ENCODE measurements around the gene PRICKLE4.

PRICKLE4 gene

DNA sequence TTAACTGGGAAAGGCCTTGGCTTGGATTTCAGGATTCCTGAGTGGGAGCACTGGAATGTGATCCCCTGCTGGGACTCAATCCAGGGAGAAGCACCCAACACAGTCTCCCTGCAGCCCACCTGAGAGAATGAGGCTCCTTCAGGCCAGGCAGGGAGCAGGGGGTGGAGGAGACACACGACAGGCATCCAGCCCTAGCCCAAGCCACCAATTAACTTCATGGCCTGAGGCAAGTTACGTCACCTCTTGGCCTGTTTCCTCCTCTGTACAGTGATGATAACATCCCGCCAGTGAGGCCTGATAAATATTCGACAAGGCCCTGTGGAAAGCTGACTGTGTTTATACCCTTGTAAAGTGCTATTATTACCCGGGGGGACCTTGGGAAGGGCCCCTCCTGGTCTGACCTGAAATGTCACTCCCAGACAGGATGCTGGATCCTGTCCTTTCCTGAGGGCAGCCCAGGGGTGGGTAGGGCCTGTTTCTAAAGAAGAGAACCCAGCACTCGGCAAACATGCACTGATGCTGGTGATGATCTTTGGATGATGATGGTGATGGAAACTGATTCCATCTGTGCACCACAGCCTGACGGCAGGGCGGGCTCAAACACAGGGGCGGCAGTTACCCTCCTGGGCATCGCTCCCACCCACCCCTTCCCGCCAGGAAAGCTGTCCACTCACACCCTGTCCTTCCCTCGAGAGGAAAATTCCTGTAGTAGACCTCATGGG, 13.3 kb upstream of the PRICKLE4 start:
- no peak overlapping the region for H3K27ac ChIP-seq
- peaks cover 33% of the 10 kb centered on the region for H3K36me3 ChIP-seq
- H3K27me3 ChIP-seq = no peaks in the 10 kb centered on the region
- H3K9me3 ChIP-seq = no peaks in the 10 kb centered on the region
- TF ChIP-seq, protein P1, sequence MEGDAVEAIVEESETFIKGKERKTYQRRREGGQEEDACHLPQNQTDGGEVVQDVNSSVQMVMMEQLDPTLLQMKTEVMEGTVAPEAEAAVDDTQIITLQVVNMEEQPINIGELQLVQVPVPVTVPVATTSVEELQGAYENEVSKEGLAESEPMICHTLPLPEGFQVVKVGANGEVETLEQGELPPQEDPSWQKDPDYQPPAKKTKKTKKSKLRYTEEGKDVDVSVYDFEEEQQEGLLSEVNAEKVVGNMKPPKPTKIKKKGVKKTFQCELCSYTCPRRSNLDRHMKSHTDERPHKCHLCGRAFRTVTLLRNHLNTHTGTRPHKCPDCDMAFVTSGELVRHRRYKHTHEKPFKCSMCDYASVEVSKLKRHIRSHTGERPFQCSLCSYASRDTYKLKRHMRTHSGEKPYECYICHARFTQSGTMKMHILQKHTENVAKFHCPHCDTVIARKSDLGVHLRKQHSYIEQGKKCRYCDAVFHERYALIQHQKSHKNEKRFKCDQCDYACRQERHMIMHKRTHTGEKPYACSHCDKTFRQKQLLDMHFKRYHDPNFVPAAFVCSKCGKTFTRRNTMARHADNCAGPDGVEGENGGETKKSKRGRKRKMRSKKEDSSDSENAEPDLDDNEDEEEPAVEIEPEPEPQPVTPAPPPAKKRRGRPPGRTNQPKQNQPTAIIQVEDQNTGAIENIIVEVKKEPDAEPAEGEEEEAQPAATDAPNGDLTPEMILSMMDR (IDR thresholded peaks at IDR 0.05) = no peak
- H3K4me3 ChIP-seq (ENCODE audit: low read depth in 1 of 2, low read length in 1 of 2) = no peak overlapping the region
- no peaks in the 10 kb centered on the region for H3K4me1 ChIP-seq (ENCODE audit: control insufficient read depth in 1 of 2, insufficient read depth in 1 of 2, low read depth in 1 of 2, low read length in 1 of 2)

GRCh38 chr6:41768545-41769308, 11.9 kb upstream of the PRICKLE4 start:
- H3K9me3 ChIP-seq = no peaks in the 10 kb centered on the region
- no peak overlapping the region for H3K27ac ChIP-seq
- peaks cover 46% of the 10 kb centered on the region for H3K36me3 ChIP-seq
- H3K4me1 ChIP-seq (ENCODE audit: control insufficient read depth in 1 of 2, insufficient read depth in 1 of 2, low read depth in 1 of 2, low read length in 1 of 2) = no peaks in the 10 kb centered on the region
- no peak overlapping the region for H3K4me3 ChIP-seq (ENCODE audit: low read depth in 1 of 2, low read length in 1 of 2)
- TF ChIP-seq, protein P1 (IDR thresholded peaks at IDR 0.05) = no peak
- H3K27me3 ChIP-seq = no peaks in the 10 kb centered on the region

DNA sequence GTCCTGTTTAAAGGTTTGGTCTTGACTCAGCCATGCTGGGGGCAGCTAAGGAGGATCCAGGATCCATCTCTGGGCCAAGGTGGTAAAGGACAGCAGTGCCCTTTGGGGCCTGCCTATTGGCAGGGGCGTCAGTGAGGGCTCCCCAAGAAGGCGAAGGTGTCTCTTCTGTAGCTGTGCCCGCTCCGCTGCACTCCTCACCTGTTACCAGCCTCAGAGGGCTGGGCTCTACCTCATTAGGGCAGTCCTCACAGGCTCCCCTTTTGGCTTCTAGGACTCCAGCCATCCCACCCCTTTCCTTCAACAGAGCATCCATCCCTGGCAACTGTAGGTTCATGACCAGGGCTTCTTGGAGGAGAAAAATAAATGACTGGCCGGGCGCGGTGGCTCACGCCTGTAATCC, 11.2 kb upstream of the PRICKLE4 start:
- no peaks in the 10 kb centered on the region for H3K27me3 ChIP-seq
- TF ChIP-seq, protein P1 (IDR thresholded peaks at IDR 0.05) = no peak
- H3K4me1 ChIP-seq (ENCODE audit: control insufficient read depth in 1 of 2, insufficient read depth in 1 of 2, low read depth in 1 of 2, low read length in 1 of 2) = no peaks in the 10 kb centered on the region
- H3K27ac ChIP-seq = no peak overlapping the region
- no peaks in the 10 kb centered on the region for H3K9me3 ChIP-seq
- H3K4me3 ChIP-seq (ENCODE audit: low read depth in 1 of 2, low read length in 1 of 2) = no peak overlapping the region
- H3K36me3 ChIP-seq = peaks cover 53% of the 10 kb centered on the region

- H3K36me3 ChIP-seq = peaks cover 64% of the 10 kb centered on the region
- no peak overlapping the region for H3K4me3 ChIP-seq (ENCODE audit: low read depth in 1 of 2, low read length in 1 of 2)
- TF ChIP-seq, protein P1 (IDR thresholded peaks at IDR 0.05) = no peak
- H3K27me3 ChIP-seq = no peaks in the 10 kb centered on the region
- H3K27ac ChIP-seq = no peak overlapping the region
- no peaks in the 10 kb centered on the region for H3K9me3 ChIP-seq
- no peaks in the 10 kb centered on the region for H3K4me1 ChIP-seq (ENCODE audit: control insufficient read depth in 1 of 2, insufficient read depth in 1 of 2, low read depth in 1 of 2, low read length in 1 of 2)
Observed at GRCh38 chr6:41770381-41771057, 10.1 kb upstream of the PRICKLE4 start.

- H3K36me3 ChIP-seq = peaks cover 65% of the 10 kb centered on the region
- TF ChIP-seq, protein P1 (IDR thresholded peaks at IDR 0.05) = no peak
- peaks cover 0 to 5% of the 10 kb centered on the region in 2 experiments for H3K4me1 ChIP-seq (ENCODE audit: control insufficient read depth in 1 of 2, insufficient read depth in 1 of 2, low read depth in 1 of 2, low read length in 1 of 2)
- H3K9me3 ChIP-seq = no peaks in the 10 kb centered on the region
- no peak overlapping the region for H3K27ac ChIP-seq
- H3K4me3 ChIP-seq (ENCODE audit: low read depth in 1 of 2, low read length in 1 of 2) = no peak overlapping the region
- H3K27me3 ChIP-seq = no peaks in the 10 kb centered on the region
Observed at GRCh38 chr6:41771058-41771983, 9.3 kb upstream of the PRICKLE4 start.

Measured in neutrophil (primary cell).